Kidney tubule cell (primary cell): ENCODE measurements around the gene EXOSC5.
"Not testable (repeated sequence)": the region's sequence is repeated elsewhere in the genome, so short reads cannot be mapped to it uniquely, and the experiment has no call there.

Source experiments
- DNase-seq: peaks from one replicate; pipeline ENCODE4 v3.0.0-alpha.2; 2018; ENCODE audit warnings: low spot score

The EXOSC5 gene

GRCh38 chr19:41366089-41366488 is 31.1 kb downstream of the EXOSC5 start:
- peak; percentile 14 for DNase-seq

GRCh38 chr19:41364524-41365391 is 32.4 kb downstream of the EXOSC5 start:
- DNase-seq: no peak

GRCh38 chr19:41363753-41364523 is 33.2 kb downstream of the EXOSC5 start, which contains the start of gene B9D2:
Gene B9D2 (minus strand): TSS chr19:41364149. CDS start chr19:41363519, 630 bp downstream.
- peak; percentile 98 for DNase-seq

GRCh38 chr19:41363371-41363752 is 33.8 kb downstream of the EXOSC5 start:
- DNase-seq: no peak

- DNase-seq: peak; percentile 62
Measured at GRCh38 chr19:41362143-41362847, 34.9 kb downstream of the EXOSC5 start.

- DNase-seq: no peak
Measured at GRCh38 chr19:41359741-41360140, 37.4 kb downstream of the EXOSC5 start.

GRCh38 chr19:41357746-41358145 is 39.4 kb downstream of the EXOSC5 start:
- DNase-seq: no peak

- no peak for DNase-seq
Measured at GRCh38 chr19:41356984-41357739, 40.0 kb downstream of the EXOSC5 start.

GRCh38 chr19:41355802-41356201 is 41.4 kb downstream of the EXOSC5 start:
- DNase-seq: no peak

- no peak for DNase-seq
Measured at GRCh38 chr19:41355035-41355434, 42.1 kb downstream of the EXOSC5 start.

- no peak for DNase-seq
Measured at GRCh38 chr19:41354343-41354953, 42.7 kb downstream of the EXOSC5 start.

- peak; percentile 90 for DNase-seq
Measured at GRCh38 chr19:41353466-41354342, 43.5 kb downstream of the EXOSC5 start, which contains the start of gene TGFB1. Gene TGFB1 (minus strand): TSS chr19:41353922. CDS start chr19:41353044, 878 bp downstream.

- peak; percentile 65 for DNase-seq
Measured at GRCh38 chr19:41352609-41353465, 44.3 kb downstream of the EXOSC5 start.

GRCh38 chr19:41352279-41352608 is 44.9 kb downstream of the EXOSC5 start:
- no peak for DNase-seq

GRCh38 chr19:41351339-41352245 is 45.6 kb downstream of the EXOSC5 start:
- DNase-seq: peak; percentile 63

GRCh38 chr19:41350735-41351338 is 46.3 kb downstream of the EXOSC5 start:
- no peak for DNase-seq

GRCh38 chr19:41346916-41347315 is 50.2 kb downstream of the EXOSC5 start:
- not testable (repeated sequence) for DNase-seq

- DNase-seq: no peak
Measured at GRCh38 chr19:41344162-41344561, 53.0 kb downstream of the EXOSC5 start.
